Skeletal muscle tissue (tissue), 4 donors: ENCODE data around the gene KNCN. TPM values are rescaled to one million over a fixed set of nuclear protein-coding genes. Genes with fewer than 3 reads are reported as not detected.

Source experiments
- H3K27ac ChIP-seq: one replicate; pipeline ENCODE4 v1.7.0; 2013; ENCODE audit warnings: mild to moderate bottlenecking, low read depth, low read length, inconsistent platforms
- H3K27me3 ChIP-seq, 3 donors: one replicate each; pipeline ENCODE4 v1.7.0; 2013; ENCODE audit warnings: low read length in 3 of 3; ENCODE audit not compliant: control insufficient read depth in 3 of 3, insufficient read depth in 3 of 3
- H3K36me3 ChIP-seq, 3 donors: one replicate each; pipeline ENCODE4 v1.7.0; 2013; ENCODE audit warnings: low read length in 3 of 3; ENCODE audit not compliant: control insufficient read depth in 3 of 3, insufficient read depth in 3 of 3
- H3K4me1 ChIP-seq, 3 donors: one replicate each; pipeline ENCODE4 v1.7.0; 2013; ENCODE audit warnings: low read length in 3 of 3, mild to moderate bottlenecking in 3 of 3; ENCODE audit not compliant: control insufficient read depth in 3 of 3, insufficient read depth in 3 of 3
- H3K4me3 ChIP-seq, 3 donors: one replicate each; pipeline ENCODE4 v1.7.0; 2013; ENCODE audit warnings: low read length in 3 of 3
- H3K9ac ChIP-seq, 3 donors: one replicate each; pipeline ENCODE4 v1.7.0; 2013; ENCODE audit warnings: low read length in 3 of 3, mild to moderate bottlenecking in 3 of 3, moderate library complexity in 2 of 3, low read depth in 1 of 3
- H3K9me3 ChIP-seq, 3 donors: one replicate each; pipeline ENCODE4 v1.7.0; 2013; ENCODE audit warnings: low read length in 3 of 3; ENCODE audit not compliant: control insufficient read depth in 3 of 3
- total RNA-seq: library from RNA; depleted of rRNA; stranded (reverse); fragments of >200 nt; gene quantifications from one replicate; pipeline ENCODE4 v1.2.3, GENCODE V29; 2014
- donor health status: Osteomylitis.

KNCN gene
- total RNA-seq, 1 donor from 2014 or later, result not detected

- H3K9me3 ChIP-seq, result no peaks in the 10 kb centered on the region
- H3K4me1 ChIP-seq, result peaks cover 2 to 10% (median 8%) of the 10 kb centered on the region in 3 donors
- no peaks in the 10 kb centered on the region for H3K36me3 ChIP-seq
- H3K4me3 ChIP-seq, result no peak overlapping the region
- peaks cover 4 to 15% (median 7%) of the 10 kb centered on the region in 3 donors for H3K27me3 ChIP-seq
- no peak overlapping the region for H3K9ac ChIP-seq
- no peak overlapping the region for H3K27ac ChIP-seq
These were observed 14.9 kb downstream of the KNCN start for GRCh38 chr1:46536527-46536926.

GRCh38 chr1:46535063-46535462 lies 16.4 kb downstream of the KNCN start:
- Histone ChIP-seq H3K9ac (no peak overlapping the region), H3K4me1 (peaks cover 2 to 10% (median 8%) of the 10 kb centered on the region in 3 donors), H3K27ac (no peak overlapping the region), H3K4me3 (no peak overlapping the region), H3K36me3 (no peaks in the 10 kb centered on the region), H3K27me3 (peaks cover 0 to 23% (median 15%) of the 10 kb centered on the region in 3 donors), H3K9me3 (no peaks in the 10 kb centered on the region)

- Histone ChIP-seq H3K4me1 (peaks cover 2 to 10% (median 8%) of the 10 kb centered on the region in 3 donors), H3K9me3 (no peaks in the 10 kb centered on the region), H3K36me3 (no peaks in the 10 kb centered on the region), H3K27ac (no peak overlapping the region), H3K4me3 (peak overlapping the region in 2 of 3 donors; percentile 62 to 65), H3K27me3 (peaks cover 0 to 32% (median 22%) of the 10 kb centered on the region in 3 donors), H3K9ac (peak overlapping the region; percentile 23 to 75 (median 71))
These were observed 18.1 kb downstream of the KNCN start for GRCh38 chr1:46533179-46533864.

GRCh38 chr1:46532498-46533178 lies 18.8 kb downstream of the KNCN start:
- Histone ChIP-seq H3K9ac (peak overlapping the region in 1 of 3 donors; percentile 75), H3K27me3 (peaks cover 0 to 31% (median 25%) of the 10 kb centered on the region in 3 donors), H3K27ac (no peak overlapping the region), H3K4me3 (peak overlapping the region in 1 of 3 donors; percentile 62), H3K4me1 (peaks cover 2 to 10% (median 8%) of the 10 kb centered on the region in 3 donors), H3K36me3 (no peaks in the 10 kb centered on the region), H3K9me3 (no peaks in the 10 kb centered on the region)

- no peak overlapping the region for H3K9ac ChIP-seq
- no peak overlapping the region for H3K4me3 ChIP-seq
- no peaks in the 10 kb centered on the region for H3K36me3 ChIP-seq
- no peaks in the 10 kb centered on the region for H3K9me3 ChIP-seq
- H3K4me1 ChIP-seq, result peaks cover 2 to 10% (median 8%) of the 10 kb centered on the region in 3 donors
- no peak overlapping the region for H3K27ac ChIP-seq
- H3K27me3 ChIP-seq, result peaks cover 0 to 32% (median 28%) of the 10 kb centered on the region in 3 donors
These were observed 19.4 kb downstream of the KNCN start for GRCh38 chr1:46532095-46532494.

- H3K4me1 ChIP-seq, result peaks cover 2 to 10% (median 8%) of the 10 kb centered on the region in 3 donors
- peaks cover 0 to 40% (median 30%) of the 10 kb centered on the region in 3 donors for H3K27me3 ChIP-seq
- H3K4me3 ChIP-seq, result no peak overlapping the region
- H3K36me3 ChIP-seq, result no peaks in the 10 kb centered on the region
- H3K9me3 ChIP-seq, result no peaks in the 10 kb centered on the region
- no peak overlapping the region for H3K27ac ChIP-seq
- H3K9ac ChIP-seq, result no peak overlapping the region
These were observed 20.5 kb downstream of the KNCN start for GRCh38 chr1:46530791-46531409.

- no peak overlapping the region for H3K9ac ChIP-seq
- no peaks in the 10 kb centered on the region for H3K9me3 ChIP-seq
- no peak overlapping the region for H3K4me3 ChIP-seq
- H3K27ac ChIP-seq, result no peak overlapping the region
- peaks cover 2 to 10% (median 8%) of the 10 kb centered on the region in 3 donors for H3K4me1 ChIP-seq
- peaks cover 0 to 44% (median 34%) of the 10 kb centered on the region in 3 donors for H3K27me3 ChIP-seq
- H3K36me3 ChIP-seq, result no peaks in the 10 kb centered on the region
These were observed 21.1 kb downstream of the KNCN start for GRCh38 chr1:46530311-46530710.

- H3K4me3 ChIP-seq, result no peak overlapping the region
- H3K36me3 ChIP-seq, result no peaks in the 10 kb centered on the region
- peaks cover 0 to 44% (median 34%) of the 10 kb centered on the region in 3 donors for H3K27me3 ChIP-seq
- H3K4me1 ChIP-seq, result peaks cover 2 to 10% (median 8%) of the 10 kb centered on the region in 3 donors
- no peak overlapping the region for H3K27ac ChIP-seq
- no peaks in the 10 kb centered on the region for H3K9me3 ChIP-seq
- H3K9ac ChIP-seq, result no peak overlapping the region
These were observed 22.3 kb downstream of the KNCN start for GRCh38 chr1:46529031-46529630.

GRCh38 chr1:46528297-46528955 lies 23.0 kb downstream of the KNCN start:
- peaks cover under 1 to 7% (median 5%) of the 10 kb centered on the region in 3 donors for H3K4me1 ChIP-seq
- H3K36me3 ChIP-seq, result no peaks in the 10 kb centered on the region
- H3K9ac ChIP-seq, result peak overlapping the region in 1 of 3 donors; percentile 25
- no peaks in the 10 kb centered on the region for H3K9me3 ChIP-seq
- H3K4me3 ChIP-seq, result no peak overlapping the region
- peaks cover 0 to 44% (median 34%) of the 10 kb centered on the region in 3 donors for H3K27me3 ChIP-seq
- H3K27ac ChIP-seq, result no peak overlapping the region
